PC-3 (cell line): Measurements from ENCODE around the gene MPI. TPM values are rescaled to one million over a fixed set of nuclear protein-coding genes. Genes with fewer than 3 reads are reported as not detected.

ENCODE experiments used
- ATAC-seq: fragments of 200-7000 bp; cut with Tn5 transposase; 2 replicates; pipeline ENCODE4 v1.9.1; 2020; ENCODE audit warnings: mild to moderate bottlenecking, moderate library complexity
- BruUV-seq: library from RNA; stranded (reverse); fragments of 400-500 nt; replicated peaks from 2 replicates; lab custom pipeline; 2021; lab: Mats Ljungman, UMichigan
- CTCF ChIA-PET: fragments of 300-600 bp; sonication (Branson Sonifier 250); formaldehyde crosslinking; loops from one replicate; lab custom pipeline; 2022; ENCODE audit warnings: antibody characterized with exemption; lab: Charles Lee
- POLR2A ChIA-PET: fragments of 300-600 bp; sonication (Branson Sonifier 250); formaldehyde crosslinking; loops from one replicate; lab custom pipeline; 2022; ENCODE audit warnings: antibody characterized with exemption; ENCODE audit not compliant: unreplicated experiment; lab: Charles Lee
- DNase-seq: peaks from one replicate; pipeline ENCODE4 v3.0.0-alpha.2; 2015
- H2AFZ ChIP-seq: fragments of 300-600 bp; sonication (generic); 2 replicates; pipeline ENCODE4 v1.6.0; 2016; ENCODE audit warnings: antibody characterized with exemption, low read length
- H3F3A ChIP-seq: fragments of 300-600 bp; sonication (generic); one replicate; pipeline ENCODE4 v1.6.0; 2017; ENCODE audit warnings: antibody characterized with exemption, low read length, control low read depth, mild to moderate bottlenecking; ENCODE audit not compliant: unreplicated experiment
- H3K27ac ChIP-seq: fragments of 300-600 bp; sonication (generic); 2 replicates; pipeline ENCODE4 v1.5.1; 2016; ENCODE audit warnings: mild to moderate bottlenecking, low read length
- H3K27me3 ChIP-seq: fragments of 300-600 bp; sonication (generic); 2 replicates; pipeline ENCODE4 v1.6.1; 2016; ENCODE audit warnings: low read length, mixed read lengths
- H3K36me3 ChIP-seq: fragments of 300-600 bp; sonication (generic); 2 replicates; pipeline ENCODE4 v1.6.1; 2016; ENCODE audit warnings: low read depth, mixed run types, low read length, mixed read lengths
- H3K4me1 ChIP-seq: fragments of 300-600 bp; sonication (generic); 2 replicates; pipeline ENCODE4 v1.5.1; 2016; ENCODE audit warnings: low read length; ENCODE audit not compliant: insufficient read depth
- H3K4me2 ChIP-seq: fragments of 300-600 bp; sonication (generic); 2 replicates; pipeline ENCODE4 v1.6.0; 2016; ENCODE audit warnings: low read length
- H3K4me3 ChIP-seq: fragments of 300-600 bp; sonication (generic); 2 replicates; pipeline ENCODE4 v1.5.1; 2016; ENCODE audit warnings: mild to moderate bottlenecking, low read length, mixed read lengths
- H3K79me2 ChIP-seq: fragments of 300-600 bp; sonication (generic); 2 replicates; pipeline ENCODE4 v1.6.1; 2017; ENCODE audit warnings: low read length, mixed read lengths
- H3K9ac ChIP-seq: fragments of 300-600 bp; sonication (generic); 2 replicates; pipeline ENCODE4 v1.6.0; 2016; ENCODE audit warnings: mild to moderate bottlenecking, low read length
- H3K9me2 ChIP-seq: fragments of 300-600 bp; sonication (generic); replicated peaks from 2 replicates; pipeline ENCODE4 v1.6.1; 2016; ENCODE audit warnings: mixed run types, low read length, mixed read lengths
- H3K9me3 ChIP-seq: fragments of 300-600 bp; sonication (generic); 2 replicates; pipeline ENCODE4 v1.6.1; 2016; ENCODE audit warnings: low read length, mixed read lengths
- H4K20me1 ChIP-seq: fragments of 300-600 bp; sonication (generic); 2 replicates; pipeline ENCODE4 v1.6.1; 2016; ENCODE audit warnings: low read length, mixed read lengths
- CTCF ChIP-seq: fragments of 300-600 bp; sonication (generic); conservative IDR thresholded peaks from 2 replicates; pipeline ENCODE4 v1.5.1; 2017; ENCODE audit warnings: antibody characterized with exemption, low read depth, mild to moderate bottlenecking, low read length
- EZH2 ChIP-seq: fragments of 300-600 bp; sonication (generic); IDR thresholded peaks from one replicate; pipeline ENCODE4 v1.6.1; 2017; ENCODE audit warnings: antibody characterized with exemption, mild to moderate bottlenecking, low read length; ENCODE audit not compliant: unreplicated experiment
- EZH2phosphoT487 ChIP-seq: fragments of 300-600 bp; sonication (generic); IDR thresholded peaks from 2 replicates; pipeline ENCODE4 v1.6.1; 2018; ENCODE audit warnings: mild to moderate bottlenecking, antibody characterized with exemption, low read length, borderline replicate concordance
- intact Hi-C: fragments of 100-400 bp; cut with micrococcal nuclease; formaldehyde crosslinking; loops from 2 replicates; pipeline ENCODE4 v1.9.0; 2023
- total RNA-seq: library from RNA; depleted of rRNA; stranded (reverse); fragments of >200 nt; gene quantifications from 2 replicates; pipeline ENCODE4 v1.2.3, GENCODE V29; 2014

The MPI gene
- total RNA-seq, 1 experiment from 2014 or later, result 35.2 TPM

- BruUV-seq, result no TSS peak
- Histone ChIP-seq H3K9me2 (no peaks in the 10 kb centered on the region), H4K20me1 (no peaks in the 10 kb centered on the region), H3K9me3 (no peaks in the 10 kb centered on the region), H3F3A (no peaks in the 10 kb centered on the region), H3K4me2 (no peak overlapping the region), H3K9ac (no peak overlapping the region), H3K27me3 (no peaks in the 10 kb centered on the region), H3K4me3 (no peak overlapping the region), H3K4me1 (no peaks in the 10 kb centered on the region), H3K36me3 (peaks cover 27% of the 10 kb centered on the region), H2AFZ (no peak overlapping the region), H3K27ac (no peak overlapping the region), H3K79me2 (no peaks in the 10 kb centered on the region)
- ATAC-seq (no peak), DNase-seq (no peak)
- ChIA-PET CTCF (no interaction called here), POLR2A (interaction anchor here (0.6 kb wide), 1 partner anchor 69 kb away, joined by 3 read pairs; no protein-coding TSS in a partner anchor)
- intact Hi-C loops, result no loop called here
- TF ChIP-seq EZH2 (no peak), CTCF (no peak), EZH2phosphoT487 (no peak)
These were observed 27.8 kb downstream of the MPI start for GRCh38 chr15:74917676-74918075.

GRCh38 chr15:74920456-74920855 lies 30.6 kb downstream of the MPI start:
- Histone ChIP-seq H2AFZ (no peak overlapping the region), H3K4me1 (no peaks in the 10 kb centered on the region), H3K4me3 (no peak overlapping the region), H3K9me2 (no peaks in the 10 kb centered on the region), H3K4me2 (no peak overlapping the region), H3K36me3 (peaks cover 35% of the 10 kb centered on the region), H3K9me3 (no peaks in the 10 kb centered on the region), H3F3A (no peaks in the 10 kb centered on the region), H3K79me2 (no peaks in the 10 kb centered on the region), H3K27me3 (no peaks in the 10 kb centered on the region), H4K20me1 (no peaks in the 10 kb centered on the region), H3K27ac (no peak overlapping the region), H3K9ac (no peak overlapping the region)
- DNase-seq (no peak), ATAC-seq (no peak)
- no peak for TF ChIP-seq CTCF
- no peak for TF ChIP-seq EZH2
- no peak for TF ChIP-seq EZH2phosphoT487
- intact Hi-C loops, result no loop called here
- CTCF ChIA-PET, result no interaction called here
- POLR2A ChIA-PET, result no interaction called here
- BruUV-seq, result no TSS peak

GRCh38 chr15:74924525-74924924 lies 34.7 kb downstream of the MPI start:
- no peak for DNase-seq
- Histone ChIP-seq H3K4me3 (no peak overlapping the region), H3K4me1 (no peaks in the 10 kb centered on the region), H3K27me3 (no peaks in the 10 kb centered on the region), H3K27ac (no peak overlapping the region), H3K9me3 (no peaks in the 10 kb centered on the region), H3K9me2 (no peaks in the 10 kb centered on the region), H3F3A (no peaks in the 10 kb centered on the region), H4K20me1 (0 out of 2 replicates have a peak, but pooled peaks cover 4% of the 10 kb centered on the region), H3K4me2 (no peak overlapping the region), H3K9ac (no peak overlapping the region), H3K79me2 (peaks cover 18% of the 10 kb centered on the region), H2AFZ (no peak overlapping the region), H3K36me3 (peaks cover 52% of the 10 kb centered on the region)
- no TSS peak for BruUV-seq
- no peak for TF ChIP-seq EZH2
- no peak for TF ChIP-seq EZH2phosphoT487
- TF ChIP-seq CTCF, result no peak
- ChIA-PET CTCF (no interaction called here), POLR2A (no interaction called here)
- intact Hi-C loops, result no loop called here
- no peak for ATAC-seq
